Stimulated activated CD8-positive, alpha-beta memory T cell treated with anti-CD3 and anti-CD28 coated beads, Interleukin-4, amount 100 ng/mL, for 24 hours (primary cell): Measurements from ENCODE around the gene GYPB.
"Not testable (repeated sequence)": the region's sequence is repeated elsewhere in the genome, so short reads cannot be mapped to it uniquely, and the experiment has no call there.

ENCODE experiments used
- DNase-seq: peaks from one replicate; pipeline ENCODE4 v3.0.0-alpha.2; 2020; ENCODE audit warnings: low read depth

GYPB gene

GRCh38 chr4:144019277-144019676 lies at the start of gene GYPB:
TSS of gene GYPB (minus strand) at chr4:144019380. CDS start at chr4:144019287, 93 bp downstream.
- DNase-seq, result not testable (repeated sequence)

- DNase-seq, result not testable (repeated sequence)
Observed at GRCh38 chr4:144061556-144061955, 42.4 kb upstream of the GYPB start.

GRCh38 chr4:144060234-144060859 lies 41.2 kb upstream of the GYPB start:
- not testable (repeated sequence) for DNase-seq

- DNase-seq, result no peak
Observed at GRCh38 chr4:144056800-144057199, 37.6 kb upstream of the GYPB start.

GRCh38 chr4:144055336-144055735 lies 36.2 kb upstream of the GYPB start:
- DNase-seq, result not testable (repeated sequence)

DNA sequence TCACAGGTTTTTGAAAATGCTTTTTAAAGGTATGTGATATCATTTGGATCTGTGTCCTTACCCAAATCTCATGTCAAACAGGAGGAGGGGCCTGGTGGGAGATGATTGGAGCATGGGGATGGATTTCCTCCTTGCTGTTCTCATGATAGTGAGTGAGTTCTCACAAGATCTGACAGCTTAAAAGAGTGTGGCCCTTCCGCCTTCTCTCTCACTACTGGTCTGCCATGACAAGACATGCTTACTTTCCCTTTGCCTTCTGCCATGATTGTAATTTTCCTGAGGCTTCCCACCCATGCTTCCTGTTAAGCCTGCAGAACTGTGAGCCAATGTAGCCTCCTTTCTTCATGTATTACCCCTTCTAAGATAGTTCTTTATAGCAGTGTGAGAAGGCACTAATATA lies 32.3 kb upstream of the GYPB start:
- DNase-seq, result not testable (repeated sequence)

DNA sequence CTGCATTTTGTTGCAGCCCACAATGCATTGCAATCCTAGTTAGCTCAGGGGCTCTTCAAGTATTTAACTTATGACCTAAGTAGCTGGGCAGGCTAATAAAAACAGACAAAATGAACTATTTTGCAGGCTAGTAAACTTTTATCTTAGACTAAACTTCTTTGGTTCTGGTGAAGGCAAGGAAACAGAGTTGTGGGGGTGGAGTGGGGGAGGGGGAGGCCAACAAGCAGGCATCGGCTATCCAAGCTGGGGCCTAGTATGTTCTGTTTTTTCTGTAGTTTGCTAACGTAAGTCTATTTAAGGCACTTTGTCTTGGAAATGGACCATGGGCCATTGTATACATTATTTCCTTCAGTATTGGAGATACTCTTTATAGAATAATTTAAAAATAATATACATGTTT lies 31.5 kb upstream of the GYPB start:
- DNase-seq, result not testable (repeated sequence)

- DNase-seq, result not testable (repeated sequence)
Observed at GRCh38 chr4:144049495-144050424, 30.6 kb upstream of the GYPB start.

DNA sequence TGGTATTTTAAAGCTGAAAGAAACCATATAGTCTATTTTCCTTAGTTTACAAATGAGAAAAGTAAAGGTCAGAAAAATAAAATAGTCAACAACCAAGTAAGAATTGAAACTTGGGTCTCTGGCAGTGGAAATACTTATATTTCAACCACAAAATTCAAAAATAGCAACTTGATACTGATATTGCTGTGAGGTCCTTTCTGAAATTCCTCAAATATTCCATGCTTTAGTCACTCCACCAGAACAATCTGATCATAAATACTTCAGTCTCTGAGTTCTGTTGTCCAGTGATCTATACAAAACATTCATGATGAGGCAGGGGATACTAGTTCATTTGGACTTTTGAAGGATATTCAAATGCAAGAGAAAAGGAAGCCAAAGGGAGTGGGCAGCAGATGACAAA lies 25.8 kb upstream of the GYPB start:
- not testable (repeated sequence) for DNase-seq

- not testable (repeated sequence) for DNase-seq
Observed at GRCh38 chr4:144032580-144032979, 13.4 kb upstream of the GYPB start.

- not testable (repeated sequence) for DNase-seq
Observed at GRCh38 chr4:144031875-144032274, 12.7 kb upstream of the GYPB start.

GRCh38 chr4:144031369-144031768 lies 12.2 kb upstream of the GYPB start:
- not testable (repeated sequence) for DNase-seq

DNA sequence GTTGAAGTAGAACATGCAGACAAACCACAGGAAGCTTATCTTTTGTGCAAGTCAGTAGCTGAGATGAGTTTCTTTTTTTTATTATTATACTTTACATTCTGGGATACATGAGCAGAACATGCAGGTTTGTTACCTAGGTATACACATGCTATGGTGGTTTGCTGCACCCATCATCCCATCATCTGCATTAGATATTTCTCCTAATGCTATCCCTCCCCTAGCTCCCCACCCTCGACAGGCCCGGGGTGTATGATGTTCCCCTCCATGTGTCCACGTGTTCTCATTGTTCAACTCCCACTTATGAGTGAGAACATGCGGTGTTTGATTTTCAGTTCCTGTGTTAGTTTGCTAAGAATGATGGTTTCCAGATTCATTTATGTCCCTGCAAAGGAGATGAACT lies 11.5 kb upstream of the GYPB start:
- DNase-seq, result not testable (repeated sequence)

GRCh38 chr4:144026682-144027081 lies 7.5 kb upstream of the GYPB start:
- DNase-seq, result not testable (repeated sequence)

DNA sequence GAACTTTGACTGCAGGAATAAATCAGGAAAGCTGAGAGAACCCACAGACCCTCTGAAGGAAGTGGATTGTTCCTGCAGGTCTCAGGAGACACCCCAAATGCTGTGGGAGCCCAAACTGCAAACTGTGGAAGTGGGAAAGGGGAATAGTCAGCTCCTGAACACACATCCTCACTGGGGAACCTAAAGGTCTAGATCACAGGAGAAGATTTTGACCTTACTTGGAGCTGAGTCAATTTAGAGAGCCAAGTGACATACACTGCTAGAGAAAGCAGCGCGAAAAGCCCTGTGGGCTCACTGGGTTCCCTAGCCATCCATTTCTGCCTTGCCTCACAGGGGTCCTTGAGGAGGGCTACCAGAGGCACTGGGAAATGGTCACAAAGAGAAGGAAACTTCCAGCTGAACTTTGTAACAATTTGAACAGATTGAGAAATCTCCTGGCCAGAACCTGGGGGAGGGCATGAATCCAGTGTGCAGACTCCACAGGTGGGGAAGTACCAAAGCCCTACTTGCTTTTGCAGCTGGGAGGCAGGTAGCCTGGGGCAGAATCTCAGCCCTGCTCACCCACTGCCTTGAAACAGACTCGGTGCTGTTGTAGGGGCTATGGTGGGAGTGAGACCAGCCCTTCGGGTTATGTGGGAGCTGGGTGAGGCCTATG lies 5.3 kb upstream of the GYPB start:
- not testable (repeated sequence) for DNase-seq

GRCh38 chr4:144022772-144023400 lies 3.7 kb upstream of the GYPB start:
- DNase-seq, result not testable (repeated sequence)

- DNase-seq, result not testable (repeated sequence)
Observed at GRCh38 chr4:144021336-144021990, 2.3 kb upstream of the GYPB start.

- not testable (repeated sequence) for DNase-seq
Observed at GRCh38 chr4:144018223-144019000, 768 bp downstream of the GYPB start.

- DNase-seq, result not testable (repeated sequence)
Observed at GRCh38 chr4:144017271-144017670, 1.9 kb downstream of the GYPB start.

GRCh38 chr4:144016057-144016605 lies 3.0 kb downstream of the GYPB start:
- DNase-seq, result not testable (repeated sequence)
